ENCODE measurements around the gene MCF2L. TPM values are rescaled to one million over a fixed set of nuclear protein-coding genes. Genes with fewer than 3 reads are reported as not detected.

The MCF2L gene
- total RNA-seq, 4 donors from 2014 or later, result 62.1 to 186 (median 91.3) TPM

GRCh38 chr13:113114511-113115362 lies 145.7 kb downstream of the MCF2L start:
- DNase-seq, result peak; percentile 5
- Histone ChIP-seq H3K36me3 (no peaks in the 10 kb centered on the region), H3K27ac (no peak overlapping the region), H3K4me1 (peaks cover 0 to 12% (median 12%) of the 10 kb centered on the region in 4 donors), H3K27me3 (peaks cover 15% of the 10 kb centered on the region), H3K9me3 (no peaks in the 10 kb centered on the region), H3K4me3 (no peak overlapping the region)
- in situ Hi-C loops (cut with MboI; ENCODE audit: low pct_ligation_motif_present in 1 of 4, low pct_unique_long_range_greater_than_20kb in 1 of 4, low sequenced_read_pairs in 3 of 4), result no loop called here
- intact Hi-C loops (cut with DNase I; ENCODE audit: low total_unique reads), result no loop called here
- 90% methylated on average over 17 of the region's 17 CpGs; no CpG with 5 or more reads in 1 of the 2 donors for WGBS, 2 donors (ENCODE audit: low coverage in 1 of 2)
- no peak for TF ChIP-seq CTCF (IDR thresholded peaks at IDR 0.05)
- no peak for TF ChIP-seq EP300 (IDR thresholded peaks at IDR 0.05; ENCODE audit: low read depth)

GRCh38 chr13:113115363-113116205 lies 146.6 kb downstream of the MCF2L start:
- Histone ChIP-seq H3K4me1 (peaks cover 0 to 4% (median 3%) of the 10 kb centered on the region in 4 donors), H3K27me3 (peaks cover 6% of the 10 kb centered on the region), H3K27ac (no peak overlapping the region), H3K9me3 (no peaks in the 10 kb centered on the region), H3K36me3 (no peaks in the 10 kb centered on the region), H3K4me3 (no peak overlapping the region)
- no peak for TF ChIP-seq POLR2A (IDR thresholded peaks at IDR 0.05)
- TF ChIP-seq CTCF (IDR thresholded peaks at IDR 0.05), result no peak
- no peak for TF ChIP-seq POLR2AphosphoS5 (IDR thresholded peaks at IDR 0.05)
- no peak for TF ChIP-seq EP300 (IDR thresholded peaks at IDR 0.05; ENCODE audit: low read depth)
- in situ Hi-C loops (cut with MboI; ENCODE audit: low pct_ligation_motif_present in 1 of 4, low pct_unique_long_range_greater_than_20kb in 1 of 4, low sequenced_read_pairs in 3 of 4), result no loop called here
- intact Hi-C loops (cut with DNase I; ENCODE audit: low total_unique reads), result no loop called here
- no peak for DNase-seq
- WGBS, 2 donors (ENCODE audit: low coverage in 1 of 2), result 73% methylated on average over 21 of the region's 21 CpGs; no CpG with 5 or more reads in 1 of the 2 donors

GRCh38 chr13:113116206-113116800 lies 147.3 kb downstream of the MCF2L start:
- H3K36me3 ChIP-seq, result no peaks in the 10 kb centered on the region
- H3K27me3 ChIP-seq, result no peaks in the 10 kb centered on the region
- H3K9me3 ChIP-seq, result no peaks in the 10 kb centered on the region
- TF ChIP-seq POLR2A (IDR thresholded peaks at IDR 0.05), result no peak
- TF ChIP-seq EP300 (IDR thresholded peaks at IDR 0.05; ENCODE audit: low read depth), result no peak
- TF ChIP-seq CTCF (IDR thresholded peaks at IDR 0.05), result no peak
- no peak for TF ChIP-seq POLR2AphosphoS5 (IDR thresholded peaks at IDR 0.05)
- no peaks in the 10 kb centered on the region for H3K4me1 ChIP-seq
- WGBS, 2 donors (ENCODE audit: low coverage in 1 of 2), result 83 to 85% methylated on average over 5 to 10 of the region's 10 CpGs
- intact Hi-C loops (cut with DNase I; ENCODE audit: low total_unique reads), result no loop called here
- H3K4me3 ChIP-seq, result no peak overlapping the region
- H3K27ac ChIP-seq, result no peak overlapping the region
- no peak for DNase-seq
- in situ Hi-C loops (cut with MboI; ENCODE audit: low pct_ligation_motif_present in 1 of 4, low pct_unique_long_range_greater_than_20kb in 1 of 4, low sequenced_read_pairs in 3 of 4), result no loop called here

GRCh38 chr13:113116871-113117271 lies 147.9 kb downstream of the MCF2L start:
- Histone ChIP-seq H3K4me1 (no peaks in the 10 kb centered on the region), H3K36me3 (no peaks in the 10 kb centered on the region), H3K4me3 (no peak overlapping the region), H3K27me3 (no peaks in the 10 kb centered on the region), H3K27ac (no peak overlapping the region), H3K9me3 (no peaks in the 10 kb centered on the region)
- intact Hi-C loops (cut with DNase I; ENCODE audit: low total_unique reads), result no loop called here
- no peak for TF ChIP-seq POLR2A (IDR thresholded peaks at IDR 0.05)
- DNase-seq, result no peak
- in situ Hi-C loops (cut with MboI; ENCODE audit: low pct_ligation_motif_present in 1 of 4, low pct_unique_long_range_greater_than_20kb in 1 of 4, low sequenced_read_pairs in 3 of 4), result no loop called here
- WGBS, 2 donors (ENCODE audit: low coverage in 1 of 2), result 85% methylated on average over 10 of the region's 10 CpGs; no CpG with 5 or more reads in 1 of the 2 donors

All from transverse colon (tissue), 4 donors.